Erythroblast (primary cell): ENCODE data around the gene KMT2C.

ENCODE experiments used
- GATA1 ChIP-seq: IDR thresholded peaks from 2 replicates; pipeline ENCODE4 v1.6.1; 2011; ENCODE audit warnings: low read depth, mild to moderate bottlenecking, control low read depth, low read length, moderate library complexity
- POLR2A ChIP-seq: IDR thresholded peaks from 2 replicates; pipeline ENCODE4 v1.6.1; 2011; ENCODE audit warnings: mild to moderate bottlenecking, low read length

- TF ChIP-seq POLR2A (no peak), GATA1 (no peak)
These were observed 24.4 kb downstream of the KMT2C start for GRCh38 chr7:152411389-152411788.
